GM18505 (cell line): ENCODE results near the gene NXN.
"Not testable (repeated sequence)": the region's sequence is repeated elsewhere in the genome, so short reads cannot be mapped to it uniquely, and the experiment has no call there.

Experiments used
- ATAC-seq: cut with Tn5 transposase; IDR thresholded peaks from one replicate; pipeline ENCODE4 v1.9.1; 2021; ENCODE audit not compliant: unreplicated experiment
- POLR2A ChIP-seq: IDR thresholded peaks from 4 replicates; pipeline ENCODE4 v1.6.1; 2011; ENCODE audit warnings: borderline replicate concordance; ENCODE audit not compliant: insufficient read depth, insufficient read length; ENCODE audit errors: extremely low read depth

NXN gene

DNA sequence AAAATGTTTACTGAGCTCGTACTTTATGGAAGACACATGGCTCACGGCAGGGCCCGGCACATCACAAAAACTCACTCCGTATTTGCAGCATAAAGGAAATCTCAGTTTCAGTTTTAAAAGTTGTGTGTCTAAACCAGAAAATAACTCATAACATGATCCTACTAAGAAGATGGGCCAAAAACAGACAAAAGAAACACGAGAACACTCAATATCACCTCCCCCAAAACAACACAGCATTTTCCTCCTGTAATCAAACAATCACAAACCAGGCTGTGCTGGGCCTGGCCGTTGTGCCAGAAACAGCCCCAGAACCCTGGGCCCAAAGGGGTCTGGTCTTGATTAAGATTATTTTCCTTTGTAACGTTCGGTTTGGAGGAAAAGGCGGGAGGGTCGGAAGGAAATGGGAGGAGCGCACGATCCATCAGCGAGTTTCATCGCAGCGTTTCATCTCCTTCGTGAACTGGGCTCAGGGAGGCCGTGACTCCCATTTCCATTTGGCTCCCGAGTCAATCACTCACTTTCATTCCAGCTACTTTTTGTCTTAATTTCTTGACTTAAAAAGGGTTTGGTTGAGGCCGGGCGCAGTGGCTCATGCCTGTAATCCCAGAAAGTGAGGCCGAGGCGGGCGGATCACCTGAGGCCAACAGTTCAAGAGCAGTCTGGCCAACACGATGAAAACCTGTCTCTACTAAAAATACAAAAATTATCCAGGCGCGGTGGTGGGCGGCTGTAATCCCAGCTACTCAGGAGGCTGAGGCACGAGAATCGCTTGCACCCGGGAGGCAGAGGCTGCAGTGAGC lies 61.4 kb downstream of the NXN start:
- TF ChIP-seq POLR2A: no peak
- ATAC-seq: no peak

DNA sequence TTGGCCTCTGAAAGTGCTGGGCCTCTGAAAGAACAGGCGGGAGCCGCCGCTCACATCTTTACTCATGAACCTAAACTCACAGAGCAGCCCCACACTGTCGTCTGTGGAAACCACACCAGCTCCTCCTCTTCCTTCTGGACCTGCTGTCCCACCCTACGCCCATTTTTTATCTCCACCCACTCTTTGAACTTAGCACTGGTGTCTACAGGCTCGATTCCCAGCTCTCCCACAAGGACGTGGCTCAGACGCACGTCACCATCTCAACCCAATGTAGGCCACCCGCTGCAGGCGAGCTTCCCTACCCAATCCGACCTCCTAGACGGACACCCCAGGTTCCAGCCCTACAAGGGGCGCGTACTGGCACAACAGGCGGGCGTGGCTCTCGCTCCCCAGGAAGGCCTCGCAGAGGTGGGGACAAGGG lies 62.2 kb downstream of the NXN start:
- TF ChIP-seq POLR2A: no peak
- no peak for ATAC-seq

DNA sequence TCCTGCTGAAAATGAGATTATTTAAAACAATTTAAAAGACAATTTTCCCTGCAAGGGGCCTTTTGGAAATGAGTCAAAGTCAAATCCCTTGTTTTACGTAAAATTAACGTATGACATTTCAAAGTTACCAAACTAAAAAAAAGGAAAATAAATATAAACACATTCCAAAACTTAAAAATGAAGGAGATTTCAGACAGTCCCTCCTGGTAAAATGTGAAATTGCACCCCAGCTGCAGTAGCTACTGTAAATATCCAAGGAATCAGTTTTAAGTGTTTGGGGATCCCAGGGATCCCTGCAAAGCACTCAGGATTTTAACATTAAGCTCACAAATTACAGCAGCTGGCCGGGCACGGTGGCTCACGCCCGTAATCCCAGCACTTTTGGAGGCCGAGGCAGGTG lies 63.3 kb downstream of the NXN start:
- no peak for ATAC-seq
- TF ChIP-seq POLR2A: no peak

DNA sequence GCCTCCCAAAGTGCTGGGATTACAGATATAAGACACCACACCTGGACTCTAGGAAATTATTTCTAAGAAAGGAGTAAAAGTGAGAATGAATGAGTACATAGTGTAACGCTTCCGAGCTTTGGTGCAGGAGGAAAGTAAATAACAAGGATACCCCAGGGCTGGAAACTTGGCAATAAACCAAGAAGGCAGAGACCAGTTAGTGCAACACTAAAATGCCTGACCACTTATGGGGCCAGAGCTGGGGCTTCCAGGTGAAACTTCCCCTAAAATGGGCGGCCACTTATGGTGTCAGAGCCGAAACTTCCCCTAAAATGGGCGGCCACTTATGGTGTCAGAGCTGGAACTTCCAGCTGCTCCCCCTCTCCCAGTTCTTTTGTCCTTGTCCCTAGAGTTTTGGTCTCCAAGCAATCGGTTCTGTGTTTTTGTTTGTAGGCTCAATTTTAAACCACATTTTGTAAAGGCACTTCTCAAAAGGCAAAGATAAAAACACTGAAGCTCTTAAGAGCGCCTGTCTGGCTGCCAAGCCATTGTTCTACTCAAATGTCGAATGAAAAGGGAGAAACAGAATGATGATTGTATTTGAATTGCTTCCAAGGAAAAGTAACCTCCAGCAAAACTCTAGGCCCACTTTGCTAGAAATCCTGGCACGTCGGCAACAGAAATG lies 63.9 kb downstream of the NXN start:
- TF ChIP-seq POLR2A: no peak
- no peak for ATAC-seq

DNA sequence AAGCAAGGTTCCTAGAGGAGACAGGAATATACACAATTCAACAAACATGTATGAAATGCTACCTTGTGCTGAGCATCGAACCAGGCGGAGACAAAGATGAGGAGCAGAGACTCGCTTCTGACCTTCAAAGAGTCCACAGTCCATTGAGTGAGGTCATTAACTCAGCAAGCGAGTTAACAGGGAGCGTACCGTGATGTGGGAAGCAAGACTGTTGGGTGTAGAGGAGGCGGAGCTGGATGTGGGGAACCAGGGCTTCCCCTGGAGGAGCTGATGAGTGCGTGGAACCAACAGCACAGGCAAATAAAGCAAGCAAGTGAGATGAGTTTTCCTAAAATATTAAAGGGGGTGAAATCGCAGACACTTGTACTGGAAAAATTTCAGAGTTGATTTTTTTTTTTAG lies 65.0 kb downstream of the NXN start:
- no peak for ATAC-seq
- no peak for TF ChIP-seq POLR2A

DNA sequence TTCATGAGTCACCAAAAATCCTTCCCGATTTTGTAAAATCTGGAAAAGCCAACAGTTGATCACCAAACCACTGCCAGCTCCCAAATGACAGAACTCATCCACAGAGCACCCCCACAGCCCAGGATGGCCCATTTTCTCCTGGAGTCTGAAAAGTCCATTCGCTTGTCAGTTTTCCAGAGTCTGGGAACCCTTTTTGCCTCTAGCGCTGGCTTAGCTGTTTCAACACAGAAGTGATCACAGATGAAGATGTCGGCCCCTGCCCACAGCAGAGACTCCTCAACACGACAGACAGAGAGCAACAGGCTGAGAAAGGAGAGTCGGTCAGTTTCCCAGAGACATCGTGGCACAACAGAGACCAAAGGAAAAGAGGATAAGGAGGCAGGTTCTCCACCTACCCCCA lies 66.4 kb downstream of the NXN start:
- no peak for ATAC-seq
- TF ChIP-seq POLR2A: no peak

DNA sequence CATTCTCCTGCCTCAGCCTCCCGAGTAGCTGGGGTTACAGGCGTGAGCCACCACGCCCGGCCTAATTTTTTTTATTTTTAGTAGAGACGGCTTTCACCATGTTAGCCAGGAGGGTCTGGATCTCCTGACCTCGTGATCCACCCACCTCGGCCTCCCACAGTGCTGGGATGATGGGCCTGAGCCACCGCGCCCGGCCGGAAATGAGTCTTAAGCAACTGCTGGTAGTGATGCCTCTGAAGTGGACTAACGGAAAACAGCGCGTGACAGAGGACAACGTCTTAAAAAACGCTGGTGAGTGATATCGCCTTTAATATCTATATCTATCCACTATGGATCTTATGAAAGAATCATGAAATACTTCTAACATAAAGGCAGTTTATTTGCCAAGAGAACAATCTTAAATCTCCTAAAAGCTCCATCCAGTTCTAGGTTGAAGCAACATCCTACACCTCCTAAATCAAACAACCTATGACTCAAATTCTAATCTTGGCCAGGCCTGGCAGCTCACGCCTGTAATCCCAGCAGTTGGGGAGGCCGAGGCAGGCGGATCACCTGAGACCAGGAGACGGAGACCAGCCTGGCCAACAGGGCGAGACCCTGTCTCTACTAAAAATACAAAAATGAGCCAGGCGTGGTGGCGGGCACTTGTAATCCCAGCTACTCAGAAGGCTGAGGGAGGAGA lies 69.8 kb downstream of the NXN start:
- TF ChIP-seq POLR2A: no peak

DNA sequence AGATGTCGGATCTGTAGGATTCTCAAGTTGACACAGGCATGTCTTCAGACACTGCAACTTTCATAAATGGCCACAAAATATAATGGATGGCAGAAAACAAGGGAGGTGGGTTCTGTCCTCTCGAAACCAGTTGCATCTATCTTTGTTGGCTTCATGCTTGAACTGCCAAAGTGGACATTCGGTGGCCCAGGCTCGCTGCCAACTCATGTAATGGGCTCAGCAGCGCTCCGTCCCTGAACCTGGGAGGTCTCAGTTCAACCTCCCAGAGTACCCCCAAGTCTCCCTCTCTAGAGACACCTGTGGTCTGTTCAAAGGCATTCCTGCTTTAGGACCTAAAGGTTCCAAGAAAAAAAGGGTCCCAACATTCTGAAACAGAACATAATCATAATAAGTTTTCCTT lies 71.9 kb downstream of the NXN start:
- no peak for TF ChIP-seq POLR2A
- no peak for ATAC-seq

More for the DNA sequence above, 69.8 kb downstream of the NXN start:
- no peak for ATAC-seq

DNA sequence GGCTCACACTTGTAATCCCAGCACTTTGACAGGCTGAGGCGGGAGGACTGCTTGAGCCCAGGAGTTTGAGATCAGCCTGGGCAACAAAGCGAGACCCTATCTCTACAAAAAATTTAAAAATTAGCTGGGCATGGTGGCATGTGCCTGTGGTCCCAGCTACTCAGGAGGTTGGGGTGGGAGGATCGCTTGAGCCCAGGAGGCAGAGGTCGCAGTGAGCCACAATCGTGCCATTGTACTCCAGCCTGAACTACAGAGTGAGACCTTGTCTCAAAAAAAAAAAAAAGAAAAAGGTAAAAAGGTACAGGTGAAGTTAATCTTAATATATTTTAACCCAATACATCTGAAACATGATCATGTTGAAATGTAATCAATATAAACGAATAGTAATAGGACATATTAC lies 73.9 kb downstream of the NXN start:
- ATAC-seq: not testable (repeated sequence)

DNA sequence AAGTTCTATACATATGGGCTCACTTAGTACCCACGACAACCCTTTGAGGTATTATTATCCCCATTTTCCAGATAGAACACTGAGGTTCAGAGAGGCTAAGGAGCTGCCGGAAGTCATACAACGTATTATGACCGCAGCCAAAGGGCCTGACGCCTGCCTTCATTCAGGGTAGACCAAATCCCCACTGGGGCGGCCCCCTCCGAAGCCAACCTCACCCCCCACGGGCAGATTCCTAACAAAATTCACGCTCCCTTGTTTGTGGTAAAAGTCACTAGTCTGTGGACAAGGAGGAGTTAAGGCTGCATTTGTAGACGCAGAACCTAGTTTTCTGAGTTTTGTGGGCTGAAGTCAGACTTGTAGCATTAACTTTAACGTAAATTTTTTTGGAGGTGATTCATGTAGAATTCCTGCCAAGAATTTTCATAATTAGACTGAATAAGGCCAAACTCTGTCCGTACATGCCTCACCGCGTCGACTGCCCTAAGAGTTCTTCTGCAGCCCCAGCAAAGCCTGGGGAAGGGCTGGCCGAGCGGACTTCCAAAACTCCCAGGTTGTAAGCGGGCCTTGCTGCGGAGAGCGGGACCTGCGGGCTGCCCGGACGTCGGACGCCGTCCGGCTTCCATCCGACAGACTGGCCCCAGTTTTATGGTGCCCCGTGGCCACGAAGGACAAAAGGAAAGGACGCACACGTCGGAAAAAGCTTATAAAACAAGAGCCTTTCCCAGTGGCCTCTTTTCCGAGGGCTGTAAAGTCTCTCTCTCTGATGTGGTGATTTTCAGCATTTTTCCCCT lies 75.7 kb downstream of the NXN start:
- ATAC-seq: no peak
- no peak for TF ChIP-seq POLR2A

DNA sequence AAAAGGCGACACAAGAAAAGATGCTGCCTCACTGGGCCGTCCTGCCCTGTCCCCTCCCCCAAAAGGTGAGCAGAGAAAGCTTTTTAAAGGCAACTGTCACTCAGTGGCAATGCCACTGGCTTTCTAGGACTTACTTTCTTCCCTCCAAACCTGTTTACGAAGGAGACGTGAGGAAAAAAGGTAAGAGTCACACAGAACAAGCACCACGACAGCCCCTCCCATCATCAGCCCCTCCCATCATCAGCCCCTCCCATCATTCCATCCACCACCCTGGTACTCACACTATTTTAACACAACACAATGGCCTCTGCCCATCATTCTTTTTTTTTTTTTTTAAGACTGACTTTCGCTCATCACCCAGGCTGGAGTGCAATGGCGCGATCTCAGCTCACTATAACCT lies 77.1 kb downstream of the NXN start:
- no peak for TF ChIP-seq POLR2A
- ATAC-seq: no peak

DNA sequence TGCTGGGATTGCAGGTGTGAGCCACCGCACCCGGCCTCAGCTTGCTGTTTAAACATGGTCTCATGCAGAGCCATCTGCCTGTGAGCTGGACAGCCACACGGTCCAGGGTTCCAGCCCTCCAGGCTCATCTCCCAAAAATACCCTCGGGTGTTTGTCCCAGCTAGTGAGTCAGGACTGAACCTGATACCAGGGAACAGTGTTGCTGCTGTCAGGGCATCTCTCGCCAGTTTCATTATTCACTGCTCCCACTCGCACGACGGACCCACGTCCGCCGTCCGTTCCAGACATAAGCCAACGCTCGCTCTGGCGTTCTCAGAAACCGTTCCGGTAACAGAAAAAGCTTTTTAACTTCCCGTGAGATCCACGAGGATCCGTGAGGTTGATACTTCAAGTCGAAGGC lies 77.6 kb downstream of the NXN start:
- ATAC-seq: no peak
- no peak for TF ChIP-seq POLR2A
